ENCODE results near the gene EPS8L1.

GRCh38 chr19:55082020-55082851, 6.6 kb downstream of the EPS8L1 start:
- TF ChIP-seq, protein P1, sequence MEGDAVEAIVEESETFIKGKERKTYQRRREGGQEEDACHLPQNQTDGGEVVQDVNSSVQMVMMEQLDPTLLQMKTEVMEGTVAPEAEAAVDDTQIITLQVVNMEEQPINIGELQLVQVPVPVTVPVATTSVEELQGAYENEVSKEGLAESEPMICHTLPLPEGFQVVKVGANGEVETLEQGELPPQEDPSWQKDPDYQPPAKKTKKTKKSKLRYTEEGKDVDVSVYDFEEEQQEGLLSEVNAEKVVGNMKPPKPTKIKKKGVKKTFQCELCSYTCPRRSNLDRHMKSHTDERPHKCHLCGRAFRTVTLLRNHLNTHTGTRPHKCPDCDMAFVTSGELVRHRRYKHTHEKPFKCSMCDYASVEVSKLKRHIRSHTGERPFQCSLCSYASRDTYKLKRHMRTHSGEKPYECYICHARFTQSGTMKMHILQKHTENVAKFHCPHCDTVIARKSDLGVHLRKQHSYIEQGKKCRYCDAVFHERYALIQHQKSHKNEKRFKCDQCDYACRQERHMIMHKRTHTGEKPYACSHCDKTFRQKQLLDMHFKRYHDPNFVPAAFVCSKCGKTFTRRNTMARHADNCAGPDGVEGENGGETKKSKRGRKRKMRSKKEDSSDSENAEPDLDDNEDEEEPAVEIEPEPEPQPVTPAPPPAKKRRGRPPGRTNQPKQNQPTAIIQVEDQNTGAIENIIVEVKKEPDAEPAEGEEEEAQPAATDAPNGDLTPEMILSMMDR (optimal IDR thresholded peaks at IDR 0.05 in 1 of 3, IDR thresholded peaks at IDR 0.05 in 1 of 3, conservative IDR thresholded peaks at IDR 0.05 in 1 of 3; ENCODE audit: extremely low read depth in 1 of 3, insufficient read depth in 2 of 3, low read length in 3 of 3), result no peak
- peak; percentile 55 for TF ChIP-seq EZH2 (IDR thresholded peaks at IDR 0.05; ENCODE audit: low read length)

All from keratinocyte (primary cell).